HepG2 (cell line): ENCODE results near the gene CAMK1. TPM values are rescaled to one million over a fixed set of nuclear protein-coding genes. Genes with fewer than 3 reads are reported as not detected.
A peak's percentile ranks its signal among the peaks of the same experiment; 100 is the strongest.

Experiments
- ATAC-seq: fragments of 200-7000 bp; cut with Tn5 transposase; 3 replicates; pipeline ENCODE4 v1.9.1; 2020; ENCODE audit warnings: mild to moderate bottlenecking, moderate library complexity
- BruUV-seq: library from RNA; stranded (reverse); fragments of 400-500 nt; replicated peaks from 2 replicates; lab custom pipeline; 2021; lab: Mats Ljungman, UMichigan
- CTCF ChIA-PET: fragments of 300-600 bp; formaldehyde crosslinking; extraction: SDS; loops from one replicate; lab custom pipeline; 2021; ENCODE audit warnings: low total read pairs, inconsistent platforms, low intra/inter-chr PET ratio; lab: Yijun Ruan, JAX
- POLR2A ChIA-PET: fragments of 350-600 bp; sonication (Branson Sonifier 250); formaldehyde crosslinking; loops from one replicate; lab custom pipeline; 2020; ENCODE audit warnings: antibody characterized with exemption, inconsistent platforms; lab: Yijun Ruan, JAX
- DNase-seq: peaks from one replicate; pipeline ENCODE4 v3.0.0-alpha.2; 2015; ENCODE audit warnings: low spot score
- FAIRE-seq: peaks from 3 replicates; lab custom pipeline; 2011; peaks lifted over from hg19 to GRCh38; lab: Jason Lieb, UNC
- H2AFZ ChIP-seq: one replicate; pipeline ENCODE4 v1.6.1; 2011; ENCODE audit warnings: low read length, inconsistent platforms
- H3K27ac ChIP-seq: fragments of 300-600 bp; 3 replicates; pipeline ENCODE4 v1.8.0; 2011; ENCODE audit warnings: mixed run types, mild to moderate bottlenecking, mixed read lengths, low read length, inconsistent platforms; ENCODE audit not compliant: insufficient read depth; ENCODE audit errors: extremely low read length
- H3K27me3 ChIP-seq, 2 experiments: fragments of 200-600 bp in 1 of 2; 2 replicates in 1 of 2; 3 replicates in 1 of 2; pipeline versions ENCODE4 v1.6.0 to v1.8.0; 2011; ENCODE audit warnings: low read length in 2 of 2, mild to moderate bottlenecking in 2 of 2, moderate library complexity in 2 of 2, inconsistent platforms in 1 of 2; ENCODE audit not compliant: insufficient read depth in 2 of 2, control insufficient read depth in 1 of 2
- H3K36me3 ChIP-seq, 2 experiments: fragments of 200-600 bp in 1 of 2; replicated peaks in 1 of 2; 2 replicates in 1 of 2; 3 replicates in 1 of 2; pipeline versions ENCODE4 v1.5.1 to v1.8.0; 2011; ENCODE audit warnings: low read length in 2 of 2, inconsistent platforms in 1 of 2; ENCODE audit not compliant: insufficient read depth in 2 of 2, control insufficient read depth in 1 of 2
- H3K4me1 ChIP-seq: 2 replicates; pipeline ENCODE4 v1.5.1; 2012; ENCODE audit warnings: low read length, inconsistent platforms; ENCODE audit not compliant: insufficient read depth
- H3K4me2 ChIP-seq: 2 replicates; pipeline ENCODE4 v1.6.0; 2011; ENCODE audit warnings: low read depth, low read length, inconsistent platforms
- H3K4me3 ChIP-seq, 3 experiments: fragments of 200-600 bp in 1 of 3; sonication (generic), shearing (Covaris generic) in 1 of 3; replicated peaks in 1 of 3; 2 replicates each; pipeline ENCODE4 v1.5.1; 2011 to 2016; ENCODE audit warnings: low read length in 3 of 3, inconsistent platforms in 2 of 3, low read depth in 2 of 3, mild to moderate bottlenecking in 2 of 3, control low read depth in 1 of 3, mixed read lengths in 1 of 3; ENCODE audit not compliant: insufficient read depth in 1 of 3
- H3K79me2 ChIP-seq: one replicate; pipeline ENCODE4 v1.6.1; 2011; ENCODE audit warnings: low read length, inconsistent platforms; ENCODE audit not compliant: insufficient read depth
- H3K9ac ChIP-seq: 2 replicates; pipeline ENCODE4 v1.6.0; 2011; ENCODE audit warnings: mild to moderate bottlenecking, low read depth, low read length, inconsistent platforms; ENCODE audit not compliant: insufficient read depth
- H3K9me3 ChIP-seq: 2 replicates; pipeline ENCODE4 v1.5.1; 2012; ENCODE audit warnings: mild to moderate bottlenecking, low read length
- H4K20me1 ChIP-seq: 2 replicates; pipeline ENCODE4 v1.6.0; 2011; ENCODE audit warnings: inconsistent platforms, mild to moderate bottlenecking, low read length, moderate library complexity; ENCODE audit not compliant: insufficient read depth
- AHR ChIP-seq: IDR thresholded peaks from 2 replicates; pipeline ENCODE4 v1.6.1; 2018; ENCODE audit warnings: missing genetic modification reagents, missing compliant biosample characterization
- CEBPG ChIP-seq: IDR thresholded peaks from 2 replicates; pipeline ENCODE4 v1.6.1; 2016
- GPN1 ChIP-seq: sonication (generic); formaldehyde crosslinking; IDR thresholded peaks from 2 replicates; pipeline ENCODE4 v1.5.1; 2020; ENCODE audit warnings: missing genetic modification reagents, borderline replicate concordance
- KDM3A ChIP-seq: IDR thresholded peaks from 2 replicates; pipeline ENCODE4 v1.6.1; 2018; ENCODE audit warnings: low read depth, missing compliant biosample characterization
- KLF9 ChIP-seq: IDR thresholded peaks from 2 replicates; pipeline ENCODE4 v1.6.1; 2016; ENCODE audit warnings: low read depth
- NR2F1 ChIP-seq, 2 experiments: fragments of 450-650 bp in 1 of 2; formaldehyde crosslinking in 1 of 2; IDR thresholded peaks; 2 replicates each; pipeline versions ENCODE4 v1.5.0 to v1.6.1; 2016 to 2020; ENCODE audit warnings: mild to moderate bottlenecking in 1 of 2, missing compliant biosample characterization in 1 of 2, missing genetic modification reagents in 1 of 2, moderate library complexity in 1 of 2
- RBM22 ChIP-seq: fragments of 200-400 bp; formaldehyde crosslinking; optimal IDR thresholded peaks from 2 replicates; pipeline ENCODE3; 2017; ENCODE audit warnings: mild to moderate bottlenecking, low read length, moderate library complexity
- RFX1 ChIP-seq: fragments of 450-650 bp; IDR thresholded peaks from 2 replicates; pipeline ENCODE4 v1.6.1; 2017
- RFXAP ChIP-seq: sonication (generic); formaldehyde crosslinking; IDR thresholded peaks from 2 replicates; pipeline ENCODE4 v1.4.0; 2020; ENCODE audit warnings: missing genetic modification reagents, borderline replicate concordance
- SIX4 ChIP-seq: sonication (generic); formaldehyde crosslinking; IDR thresholded peaks from 2 replicates; pipeline ENCODE4 v1.4.0; 2020; ENCODE audit warnings: missing genetic modification reagents
- SNAPC5 ChIP-seq: sonication (generic); formaldehyde crosslinking; IDR thresholded peaks from 2 replicates; pipeline ENCODE4 v1.8.1; 2023; ENCODE audit warnings: mild to moderate bottlenecking, missing genetic modification reagents, borderline replicate concordance
- ZBTB46 ChIP-seq: sonication (generic); formaldehyde crosslinking; IDR thresholded peaks from 2 replicates; pipeline ENCODE4 v1.4.0; 2020; ENCODE audit warnings: mild to moderate bottlenecking, missing genetic modification reagents, borderline replicate concordance
- ZFP91 ChIP-seq: sonication (generic); formaldehyde crosslinking; IDR thresholded peaks from 2 replicates; pipeline ENCODE4 v1.9.0; 2022; ENCODE audit warnings: missing genetic modification reagents, mild to moderate bottlenecking, borderline replicate concordance
- ZNF281 ChIP-seq: sonication (generic); formaldehyde crosslinking; IDR thresholded peaks from 2 replicates; pipeline ENCODE4 v1.4.0; 2020; ENCODE audit warnings: missing genetic modification reagents, borderline replicate concordance
- ZNF616 ChIP-seq: sonication (generic); formaldehyde crosslinking; IDR thresholded peaks from 2 replicates; pipeline ENCODE4 v1.5.0; 2020; ENCODE audit warnings: low read depth, mild to moderate bottlenecking, missing genetic modification reagents
- ZSCAN31 ChIP-seq: sonication (generic); formaldehyde crosslinking; IDR thresholded peaks from 2 replicates; pipeline ENCODE4 v1.5.0; 2020; ENCODE audit warnings: low read depth, mild to moderate bottlenecking, missing genetic modification reagents
- WGBS: methylation state at CpG from one replicate; pipeline ENCODE4 v1.1.6; 2017; ENCODE audit warnings: low lambda C conversion rate; 5-methylcytosine and 5-hydroxymethylcytosine counted together
- in situ Hi-C: cut with HindIII; loops from 2 replicates; pipeline ENCODE4 v1.10.0; 2017; ENCODE audit warnings: low pct_unique_long_range_greater_than_20kb; ENCODE audit not compliant: extremely low pct_ligation_motif_present
- intact Hi-C: fragments of 100-400 bp; cut with micrococcal nuclease; formaldehyde crosslinking; loops from one replicate; pipeline ENCODE4 v1.10.0; 2022; ENCODE audit not compliant: unreplicated experiment
- polyA plus RNA-seq, 8 experiments: library from polyadenylated mRNA; depleted of rRNA in 3 of 8; stranded (reverse) in 7 of 8; unstranded in 1 of 8; fragments of >200 nt; fragmentation: Illumina TruSeq in 4 of 8; extraction: Trizol in 4 of 8; gene quantifications; 2 replicates each; pipeline versions ENCODE4 v1.2.1 to v1.2.3, GENCODE V29; 2011 to 2016; ENCODE audit warnings: low read depth in 4 of 8, missing spikeins in 1 of 8, mixed read lengths in 1 of 8; ENCODE audit not compliant: insufficient read depth in 1 of 8
- total RNA-seq, 5 experiments: library from RNA; depleted of rRNA; stranded (reverse); fragments of >200 nt; fragmentation: Illumina TruSeq; extraction: Trizol; gene quantifications; 2 replicates each; pipeline ENCODE4 v1.2.3, GENCODE V29; 2016; ENCODE audit warnings: low read depth in 1 of 5

The CAMK1 gene
- total and polyA plus RNA-seq, 2 of the 13 experiments (the other 11 are each of a cell fraction or from before 2014, with no cell fraction given): 26.4 to 53.3 TPM

GRCh38 chr3:9731206-9732079 lies 38.3 kb downstream of the CAMK1 start, which contains the start of gene BRPF1:
TSS of gene BRPF1 (plus strand) at chr3:9731735. CDS start at chr3:9734141, 2,406 bp downstream.
- peak within 1 kb of the TSS; percentile 89 to 99 (median 96) for H3K4me3 ChIP-seq
- FAIRE-seq (peak; percentile 76), DNase-seq (peak; percentile 95), ATAC-seq (peak; percentile 95)
- H3K27ac ChIP-seq: peak within 1 kb of the TSS; percentile 99
- H3K9me3 ChIP-seq: no peaks in the 10 kb centered on the region
- H4K20me1 ChIP-seq: peaks cover 6% of the 10 kb centered on the region
- H3K4me1 ChIP-seq: peaks cover 31% of the 10 kb centered on the region
- CTCF ChIA-PET: no interaction called here
- H3K9ac ChIP-seq: peak within 1 kb of the TSS; percentile 100
- H3K4me2 ChIP-seq: peak within 1 kb of the TSS; percentile 90
- H3K36me3 ChIP-seq: peaks cover 7 to 31% of the 10 kb centered on the region in 2 experiments; a peak in 4 of 5 replicates
- H3K27me3 ChIP-seq: no peaks in the 10 kb centered on the region; a peak in 1 of 5 replicates
- no TSS peak for BruUV-seq
- peak within 1 kb of the TSS; percentile 85 for H2AFZ ChIP-seq
- H3K79me2 ChIP-seq: peaks cover 24% of the 10 kb centered on the region
- 3% methylated on average over 10 of the region's 88 CpGs for WGBS
- POLR2A ChIA-PET: interaction anchor here (1.1 to 4.3 kb wide), 6 partner anchors 19 to 410 kb away, joined by 3 to 40 read pairs (median 9); partner anchors contain the start of genes ARPC4, CAMK1, OGG1 and TADA3
- in situ Hi-C loops: no loop called here
- intact Hi-C loops: loop anchor here (1.0 to 2.0 kb wide), 2 partner anchors 18 to 61 kb away; partner anchors contain the start of genes ARPC4, OGG1 and TADA3
- TF ChIP-seq ZBTB46 (CRISPR knock-in tag): no peak
- TF ChIP-seq RBM22: no peak
- no peak; the same call in 1 of the 2 replicates for TF ChIP-seq ZSCAN31 (CRISPR knock-in tag)
- no peak for TF ChIP-seq AHR (CRISPR knock-in tag)
- no peak for TF ChIP-seq SNAPC5 (CRISPR knock-in tag)
- peak; percentile 68; the same call in 1 of the 2 replicates for TF ChIP-seq ZFP91
- no peak for TF ChIP-seq RFX1
- no peak for TF ChIP-seq SIX4
- TF ChIP-seq RFXAP (CRISPR knock-in tag): peak; percentile 65; the same call in 1 of the 2 replicates
- TF ChIP-seq CEBPG (CRISPR knock-in tag): no peak
- no peak for TF ChIP-seq NR2F1 (CRISPR knock-in tag; IDR thresholded peaks at IDR 0.05)
- TF ChIP-seq GPN1: no peak
- peak; percentile 67; the same call in 1 of the 2 replicates for TF ChIP-seq ZNF616 (CRISPR knock-in tag)
- no peak for TF ChIP-seq KLF9 (CRISPR knock-in tag)
- TF ChIP-seq KDM3A: peak; percentile 68; the same call in 1 of the 2 replicates
- peak; percentile 92 for TF ChIP-seq ZNF281 (CRISPR knock-in tag)
